ENCODE measurements around the gene CAPN3. TPM values are rescaled to one million over a fixed set of nuclear protein-coding genes. Genes with fewer than 3 reads are reported as not detected.

The CAPN3 gene
- total and polyA plus RNA-seq, 2 experiments from 2014 or later, result 0.84 to 1.1 TPM

DNA sequence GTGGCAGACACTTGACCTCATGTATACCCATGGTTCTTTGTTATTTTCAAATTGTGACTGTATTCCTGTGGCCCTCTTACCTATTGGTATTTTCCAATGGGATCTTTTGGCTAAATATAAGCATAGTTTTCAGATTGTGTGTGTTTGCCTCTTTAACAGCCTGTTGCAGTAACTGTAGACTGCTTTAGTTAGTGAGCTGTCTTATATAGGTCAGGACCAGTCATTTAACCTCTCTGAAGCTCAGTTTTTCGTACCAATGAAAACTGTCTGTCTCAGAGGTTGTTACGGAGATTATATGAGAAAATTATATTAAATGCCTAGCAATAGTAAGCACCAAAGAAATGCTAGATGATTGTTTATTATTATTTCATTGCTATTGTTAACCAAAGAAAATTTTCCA, 29.3 kb upstream of the CAPN3 start:
- H3K9me2 ChIP-seq (ENCODE audit: insufficient read depth), result no peaks in the 10 kb centered on the region
- ATAC-seq (no peak), DNase-seq (ENCODE audit: low spot score) (no peak)
- no peaks in the 10 kb centered on the region for H3K79me2 ChIP-seq (replicated peaks; ENCODE audit: insufficient read depth)
- H3K4me1 ChIP-seq (ENCODE audit: insufficient read depth), result no peaks in the 10 kb centered on the region
- H3K4me3 ChIP-seq, result no peak overlapping the region
- H3K27ac ChIP-seq (ENCODE audit: low read depth), result no peak overlapping the region
- no peaks in the 10 kb centered on the region for H3F3A ChIP-seq (replicated peaks; ENCODE audit: low read depth)
- H3K4me3 Mint-ChIP-seq, result no peak overlapping the region
- H3K9me3 Mint-ChIP-seq, result peaks cover 5% of the 10 kb centered on the region
- H3K27ac Mint-ChIP-seq, result no peak overlapping the region
- peaks cover 4% of the 10 kb centered on the region for H3K36me3 Mint-ChIP-seq (ENCODE audit: low read depth)
- no peaks in the 10 kb centered on the region for H3K27me3 ChIP-seq (ENCODE audit: insufficient read depth)
- no peak overlapping the region for H3K4me2 ChIP-seq
- H2AFZ ChIP-seq, result no peak overlapping the region
- TF ChIP-seq EZH2 (IDR thresholded peaks at IDR 0.05; ENCODE audit: low read depth, unreplicated experiment) (no peak), CREB1 (CRISPR knock-in tag; IDR thresholded peaks at IDR 0.05; ENCODE audit: low read depth) (no peak), ZNF114 (CRISPR knock-in tag; IDR thresholded peaks at IDR 0.05) (no peak), ZNF331 (CRISPR knock-in tag; IDR thresholded peaks at IDR 0.05; ENCODE audit: low read depth) (no peak), JUNB (IDR thresholded peaks at IDR 0.05; ENCODE audit: unreplicated experiment) (no peak), ZNF462 (CRISPR knock-in tag; IDR thresholded peaks at IDR 0.05) (no peak)
- TF ChIP-seq, protein P1, sequence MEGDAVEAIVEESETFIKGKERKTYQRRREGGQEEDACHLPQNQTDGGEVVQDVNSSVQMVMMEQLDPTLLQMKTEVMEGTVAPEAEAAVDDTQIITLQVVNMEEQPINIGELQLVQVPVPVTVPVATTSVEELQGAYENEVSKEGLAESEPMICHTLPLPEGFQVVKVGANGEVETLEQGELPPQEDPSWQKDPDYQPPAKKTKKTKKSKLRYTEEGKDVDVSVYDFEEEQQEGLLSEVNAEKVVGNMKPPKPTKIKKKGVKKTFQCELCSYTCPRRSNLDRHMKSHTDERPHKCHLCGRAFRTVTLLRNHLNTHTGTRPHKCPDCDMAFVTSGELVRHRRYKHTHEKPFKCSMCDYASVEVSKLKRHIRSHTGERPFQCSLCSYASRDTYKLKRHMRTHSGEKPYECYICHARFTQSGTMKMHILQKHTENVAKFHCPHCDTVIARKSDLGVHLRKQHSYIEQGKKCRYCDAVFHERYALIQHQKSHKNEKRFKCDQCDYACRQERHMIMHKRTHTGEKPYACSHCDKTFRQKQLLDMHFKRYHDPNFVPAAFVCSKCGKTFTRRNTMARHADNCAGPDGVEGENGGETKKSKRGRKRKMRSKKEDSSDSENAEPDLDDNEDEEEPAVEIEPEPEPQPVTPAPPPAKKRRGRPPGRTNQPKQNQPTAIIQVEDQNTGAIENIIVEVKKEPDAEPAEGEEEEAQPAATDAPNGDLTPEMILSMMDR (conservative IDR thresholded peaks at IDR 0.05; ENCODE audit: low read depth in 2 of 2), result no peak
- TF ChIP-seq, protein P2, sequence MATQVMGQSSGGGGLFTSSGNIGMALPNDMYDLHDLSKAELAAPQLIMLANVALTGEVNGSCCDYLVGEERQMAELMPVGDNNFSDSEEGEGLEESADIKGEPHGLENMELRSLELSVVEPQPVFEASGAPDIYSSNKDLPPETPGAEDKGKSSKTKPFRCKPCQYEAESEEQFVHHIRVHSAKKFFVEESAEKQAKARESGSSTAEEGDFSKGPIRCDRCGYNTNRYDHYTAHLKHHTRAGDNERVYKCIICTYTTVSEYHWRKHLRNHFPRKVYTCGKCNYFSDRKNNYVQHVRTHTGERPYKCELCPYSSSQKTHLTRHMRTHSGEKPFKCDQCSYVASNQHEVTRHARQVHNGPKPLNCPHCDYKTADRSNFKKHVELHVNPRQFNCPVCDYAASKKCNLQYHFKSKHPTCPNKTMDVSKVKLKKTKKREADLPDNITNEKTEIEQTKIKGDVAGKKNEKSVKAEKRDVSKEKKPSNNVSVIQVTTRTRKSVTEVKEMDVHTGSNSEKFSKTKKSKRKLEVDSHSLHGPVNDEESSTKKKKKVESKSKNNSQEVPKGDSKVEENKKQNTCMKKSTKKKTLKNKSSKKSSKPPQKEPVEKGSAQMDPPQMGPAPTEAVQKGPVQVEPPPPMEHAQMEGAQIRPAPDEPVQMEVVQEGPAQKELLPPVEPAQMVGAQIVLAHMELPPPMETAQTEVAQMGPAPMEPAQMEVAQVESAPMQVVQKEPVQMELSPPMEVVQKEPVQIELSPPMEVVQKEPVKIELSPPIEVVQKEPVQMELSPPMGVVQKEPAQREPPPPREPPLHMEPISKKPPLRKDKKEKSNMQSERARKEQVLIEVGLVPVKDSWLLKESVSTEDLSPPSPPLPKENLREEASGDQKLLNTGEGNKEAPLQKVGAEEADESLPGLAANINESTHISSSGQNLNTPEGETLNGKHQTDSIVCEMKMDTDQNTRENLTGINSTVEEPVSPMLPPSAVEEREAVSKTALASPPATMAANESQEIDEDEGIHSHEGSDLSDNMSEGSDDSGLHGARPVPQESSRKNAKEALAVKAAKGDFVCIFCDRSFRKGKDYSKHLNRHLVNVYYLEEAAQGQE (IDR thresholded peaks at IDR 0.05; ENCODE audit: unreplicated experiment), result no peak
- no peaks in the 10 kb centered on the region for H3K4me1 Mint-ChIP-seq
- no peaks in the 10 kb centered on the region for H3K36me3 ChIP-seq (ENCODE audit: insufficient read depth)
- H3K27me3 Mint-ChIP-seq (ENCODE audit: insufficient read depth, low read depth, poor library complexity), result no peaks in the 10 kb centered on the region
- no peaks in the 10 kb centered on the region for H4K20me1 ChIP-seq (replicated peaks; ENCODE audit: insufficient read depth)

Measured in GM23338 (cell line).